ENCODE results near the gene FTHL17. TPM values are rescaled to one million over a fixed set of nuclear protein-coding genes. Genes with fewer than 3 reads are reported as not detected.

The FTHL17 gene
- total and polyA plus RNA-seq, 7 experiments from 2014 or later, result not detected

DNA sequence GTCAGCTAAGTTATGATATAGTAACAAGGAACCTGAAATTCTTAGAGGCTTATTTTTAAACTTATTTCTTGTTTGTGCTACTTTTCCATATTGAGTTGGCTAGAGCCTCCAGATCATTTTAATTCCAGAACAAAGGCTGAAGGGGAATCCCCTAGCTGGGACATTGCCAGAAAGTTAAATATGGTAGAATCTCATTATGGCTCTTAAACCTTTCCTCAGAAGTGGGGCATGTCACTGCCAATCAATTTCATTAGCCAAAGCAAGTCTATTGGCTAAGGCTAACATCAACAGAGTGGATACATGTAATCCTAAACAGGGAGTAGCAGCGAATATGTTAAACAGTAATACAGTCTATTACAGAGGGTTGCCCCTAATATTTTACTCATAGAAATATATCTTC lies 47.0 kb downstream of the FTHL17 start:
- CTCF ChIA-PET, result no interaction called here
- H3K4me1 ChIP-seq (ENCODE audit: control insufficient read depth in 2 of 2, insufficient read depth in 2 of 2, low read length in 2 of 2), result no peaks in the 10 kb centered on the region
- H3K9me3 ChIP-seq (ENCODE audit: control insufficient read depth in 2 of 3, low read length in 3 of 3), result no peaks in the 10 kb centered on the region
- Mint-ChIP-seq H3K4me3 (no peak overlapping the region), H3K9me3 (peaks cover 0 to 5% (median 2%) of the 10 kb centered on the region in 11 donors), H3K27ac (no peak overlapping the region), H3K27me3 (peaks cover 0 to 13% (median 5%) of the 10 kb centered on the region in 5 donors), H3K36me3 (no peaks in the 10 kb centered on the region), H3K4me1 (no peaks in the 10 kb centered on the region)
- POLR2A ChIA-PET, result no interaction called here
- H3K36me3 ChIP-seq (ENCODE audit: control insufficient read depth in 2 of 3, insufficient read depth in 3 of 3, low read length in 3 of 3), result no peaks in the 10 kb centered on the region
- no peak overlapping the region for H3K27ac ChIP-seq (ENCODE audit: low read depth, low read length)
- H3K27me3 ChIP-seq (ENCODE audit: control insufficient read depth in 2 of 2, insufficient read depth in 2 of 2, low read length in 2 of 2), result no peaks in the 10 kb centered on the region
- no peak for DNase-seq
- no peak for ATAC-seq
- H3K4me3 ChIP-seq (ENCODE audit: low read length), result no peak overlapping the region
- intact Hi-C loops (cut with micrococcal nuclease), result no loop called here

GRCh38 chrX:31021537-31021936 lies 50.3 kb downstream of the FTHL17 start:
- no peak overlapping the region for H3K4me3 ChIP-seq (ENCODE audit: low read length)
- Mint-ChIP-seq H3K27ac (no peak overlapping the region), H3K4me3 (no peak overlapping the region), H3K9me3 (peaks cover 0 to 6% (median 0%) of the 10 kb centered on the region in 11 donors), H3K27me3 (peaks cover 0 to 7% (median 0%) of the 10 kb centered on the region in 5 donors), H3K4me1 (no peaks in the 10 kb centered on the region), H3K36me3 (no peaks in the 10 kb centered on the region)
- ChIA-PET CTCF (no interaction called here), POLR2A (no interaction called here)
- no peak overlapping the region for H3K27ac ChIP-seq (ENCODE audit: low read depth, low read length)
- no peak for ATAC-seq
- H3K4me1 ChIP-seq (ENCODE audit: control insufficient read depth in 2 of 2, insufficient read depth in 2 of 2, low read length in 2 of 2), result no peaks in the 10 kb centered on the region
- intact Hi-C loops (cut with micrococcal nuclease), result no loop called here
- DNase-seq, result no peak
- no peaks in the 10 kb centered on the region for H3K9me3 ChIP-seq (ENCODE audit: control insufficient read depth in 2 of 3, low read length in 3 of 3)
- H3K36me3 ChIP-seq (ENCODE audit: control insufficient read depth in 2 of 3, insufficient read depth in 3 of 3, low read length in 3 of 3), result no peaks in the 10 kb centered on the region
- H3K27me3 ChIP-seq (ENCODE audit: control insufficient read depth in 2 of 2, insufficient read depth in 2 of 2, low read length in 2 of 2), result no peaks in the 10 kb centered on the region

Other genes with a start within 250 kb of the FTHL17 start
- 10 to 100 TPM; 17.5 to 24.8 (median 20.8) TPM for gene TAB3, start 182.8 kb downstream of the FTHL17 start, total RNA-seq
- 1 to 10 TPM; 4.0 to 5.6 TPM for gene TAB3, start 182.8 kb downstream of the FTHL17 start, polyA plus RNA-seq

All from naive thymus-derived CD4-positive, alpha-beta T cell (primary cell).